Effector memory CD4-positive, alpha-beta T cell (primary cell): Measurements from ENCODE around the gene PAPSS2.

Source experiments
- DNase-seq, 3 donors: peaks; one replicate each; pipeline ENCODE4 v3.0.0-alpha.2; 2020
- H3K27ac ChIP-seq: 2 replicates; pipeline ENCODE4 v1.7.0; 2013; ENCODE audit warnings: mild to moderate bottlenecking, low read length, moderate library complexity; ENCODE audit not compliant: insufficient read depth, poor library complexity, severe bottlenecking
- H3K27me3 ChIP-seq: replicated peaks from 2 replicates; pipeline ENCODE4 v1.7.0; 2013; ENCODE audit warnings: mild to moderate bottlenecking, low read length; ENCODE audit not compliant: insufficient read depth, control insufficient read depth, poor library complexity, severe bottlenecking
- H3K36me3 ChIP-seq: 2 replicates; pipeline ENCODE4 v1.7.0; 2013; ENCODE audit warnings: mild to moderate bottlenecking, low read length, moderate library complexity; ENCODE audit not compliant: control insufficient read depth, insufficient read depth
- H3K4me1 ChIP-seq: 2 replicates; pipeline ENCODE4 v1.7.0; 2013; ENCODE audit warnings: low read length, mild to moderate bottlenecking; ENCODE audit not compliant: control insufficient read depth, insufficient read depth, poor library complexity, severe bottlenecking
- H3K4me3 ChIP-seq: 2 replicates; pipeline ENCODE4 v1.7.0; 2013; ENCODE audit warnings: low read length, low read depth, mild to moderate bottlenecking; ENCODE audit not compliant: insufficient read depth, poor library complexity, severe bottlenecking
- H3K9me3 ChIP-seq: 2 replicates; pipeline ENCODE4 v1.7.0; 2013; ENCODE audit warnings: mild to moderate bottlenecking, low read length, moderate library complexity; ENCODE audit not compliant: control insufficient read depth

Gene PAPSS2

DNA sequence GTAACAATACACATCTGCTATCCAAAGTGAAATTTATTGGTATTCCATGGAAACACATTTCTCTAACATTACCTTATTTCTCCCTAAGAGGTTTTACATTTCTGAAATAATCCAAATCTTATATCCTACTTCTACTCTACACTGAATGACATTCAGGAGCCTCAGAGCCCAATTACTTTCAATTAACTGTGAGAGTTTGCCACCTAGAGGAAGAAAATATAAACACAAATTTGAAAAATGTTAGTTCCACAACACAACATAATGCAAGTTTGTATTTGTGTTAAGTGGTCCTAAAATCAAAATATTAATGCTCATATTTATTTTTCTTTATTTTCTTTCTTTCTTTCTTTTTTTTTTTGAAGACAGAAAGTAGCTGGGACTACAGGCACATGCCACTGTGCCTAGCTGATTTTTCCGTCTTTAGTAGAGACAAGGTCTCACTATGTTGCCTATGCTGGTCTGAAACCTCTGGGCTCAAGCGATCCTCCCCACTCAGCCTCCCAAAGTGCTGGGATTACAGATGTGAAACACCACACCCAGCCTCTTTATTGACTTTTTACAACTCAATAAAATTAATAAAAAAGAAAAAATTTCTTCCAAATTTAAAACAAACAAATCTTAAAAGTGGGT lies 112.3 kb downstream of the PAPSS2 start:
- Histone ChIP-seq H3K36me3 (peaks cover 23% of the 10 kb centered on the region), H3K4me1 (no peaks in the 10 kb centered on the region), H3K4me3 (no peak overlapping the region), H3K27ac (no peak overlapping the region), H3K9me3 (no peaks in the 10 kb centered on the region), H3K27me3 (no peaks in the 10 kb centered on the region)
- no peak for DNase-seq

DNA sequence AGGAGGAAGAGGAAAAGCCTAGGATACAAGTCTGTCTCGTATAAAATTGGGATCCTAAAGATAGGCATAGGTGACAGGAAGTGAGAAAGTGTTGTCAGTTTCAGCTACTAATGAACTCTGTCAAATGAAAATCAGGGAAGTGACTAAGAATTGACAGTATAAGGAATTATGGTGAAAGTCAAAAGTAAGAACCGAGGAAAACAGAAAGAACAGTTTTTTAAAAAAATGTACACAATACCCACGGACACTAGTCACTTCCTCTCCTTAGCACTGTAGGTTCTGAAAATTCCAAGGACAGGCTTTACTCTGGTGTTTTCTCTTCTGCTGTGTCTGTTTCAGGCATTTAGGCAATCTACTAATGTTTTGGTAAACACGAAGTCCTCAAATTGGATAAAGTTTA lies 116.1 kb downstream of the PAPSS2 start:
- H3K4me1 ChIP-seq, result no peaks in the 10 kb centered on the region
- H3K27ac ChIP-seq, result no peak overlapping the region

DNA sequence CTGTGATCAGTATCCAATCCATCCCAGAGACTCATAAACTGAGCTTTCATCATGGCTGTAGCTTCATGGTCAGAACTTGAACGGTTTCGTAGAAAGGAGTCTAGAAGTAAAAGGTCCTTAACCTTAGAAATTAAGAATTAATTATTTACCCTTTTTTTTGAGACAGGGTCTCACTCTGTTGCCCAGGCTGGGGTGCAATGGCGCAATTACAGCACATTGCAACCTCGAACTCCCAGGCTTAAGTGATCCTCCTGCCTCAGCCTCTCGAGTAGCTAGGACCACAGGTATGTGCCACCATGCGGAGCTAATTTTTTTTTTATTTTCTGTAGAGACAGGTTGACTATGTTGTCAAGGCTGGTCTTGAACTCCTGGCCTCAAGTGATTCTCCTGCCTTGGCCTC lies 116.7 kb downstream of the PAPSS2 start:
- Histone ChIP-seq H3K27me3 (no peaks in the 10 kb centered on the region), H3K27ac (no peak overlapping the region), H3K4me3 (no peak overlapping the region), H3K9me3 (no peaks in the 10 kb centered on the region), H3K36me3 (peaks cover 25% of the 10 kb centered on the region), H3K4me1 (no peaks in the 10 kb centered on the region)
- no peak for DNase-seq

More for the DNA sequence above, 116.1 kb downstream of the PAPSS2 start:
- no peaks in the 10 kb centered on the region for H3K9me3 ChIP-seq
- no peak for DNase-seq
- H3K4me3 ChIP-seq, result no peak overlapping the region
- H3K27me3 ChIP-seq, result no peaks in the 10 kb centered on the region
- peaks cover 21% of the 10 kb centered on the region for H3K36me3 ChIP-seq

DNA sequence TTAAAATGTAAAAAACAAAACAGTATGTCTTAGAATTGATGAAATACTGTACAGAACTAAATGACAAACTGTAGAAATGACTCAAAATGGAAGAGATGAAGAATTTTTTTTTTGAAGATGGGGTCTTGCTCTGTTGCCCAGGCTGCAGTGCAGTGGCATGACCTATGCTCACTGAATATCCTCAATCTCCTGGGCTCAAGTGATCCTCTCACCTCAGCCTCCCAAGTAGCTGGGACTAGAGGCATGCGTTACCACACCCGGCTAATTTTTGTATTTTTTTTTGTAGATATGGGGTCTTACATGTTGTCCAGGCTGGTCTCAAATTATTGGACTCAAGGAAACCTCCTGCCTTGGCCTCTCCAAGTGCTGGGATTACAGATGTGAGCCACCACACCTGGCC lies 121.9 kb downstream of the PAPSS2 start:
- no peak for DNase-seq
- H3K9me3 ChIP-seq, result no peaks in the 10 kb centered on the region
- no peak overlapping the region for H3K4me3 ChIP-seq
- no peak overlapping the region for H3K27ac ChIP-seq
- H3K36me3 ChIP-seq, result peaks cover 32% of the 10 kb centered on the region
- H3K4me1 ChIP-seq, result peaks cover 2% of the 10 kb centered on the region
- H3K27me3 ChIP-seq, result no peaks in the 10 kb centered on the region

DNA sequence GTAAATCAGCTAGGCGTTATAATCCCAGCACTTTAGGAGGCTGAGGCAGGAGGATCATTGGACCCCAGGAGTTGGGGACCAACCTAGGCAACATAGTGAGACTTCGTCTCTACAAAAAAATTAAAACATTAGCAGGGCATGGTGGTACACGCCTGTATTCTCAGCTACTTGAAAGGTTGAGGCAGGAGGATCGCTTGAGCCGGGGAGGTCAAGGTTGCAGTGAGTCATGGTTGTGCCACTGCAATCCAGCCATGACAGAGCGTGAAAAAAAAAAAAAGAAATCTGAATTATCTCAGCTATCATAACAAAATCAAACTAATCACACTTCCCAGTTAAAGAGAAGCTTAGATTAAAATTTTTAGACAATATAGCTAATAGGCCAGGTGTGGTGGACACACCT lies 123.0 kb downstream of the PAPSS2 start:
- peaks cover 27% of the 10 kb centered on the region for H3K36me3 ChIP-seq
- H3K27ac ChIP-seq, result no peak overlapping the region
- H3K4me1 ChIP-seq, result peaks cover 2% of the 10 kb centered on the region
- DNase-seq, result no peak
- H3K9me3 ChIP-seq, result no peaks in the 10 kb centered on the region
- H3K27me3 ChIP-seq, result no peaks in the 10 kb centered on the region
- H3K4me3 ChIP-seq, result no peak overlapping the region

DNA sequence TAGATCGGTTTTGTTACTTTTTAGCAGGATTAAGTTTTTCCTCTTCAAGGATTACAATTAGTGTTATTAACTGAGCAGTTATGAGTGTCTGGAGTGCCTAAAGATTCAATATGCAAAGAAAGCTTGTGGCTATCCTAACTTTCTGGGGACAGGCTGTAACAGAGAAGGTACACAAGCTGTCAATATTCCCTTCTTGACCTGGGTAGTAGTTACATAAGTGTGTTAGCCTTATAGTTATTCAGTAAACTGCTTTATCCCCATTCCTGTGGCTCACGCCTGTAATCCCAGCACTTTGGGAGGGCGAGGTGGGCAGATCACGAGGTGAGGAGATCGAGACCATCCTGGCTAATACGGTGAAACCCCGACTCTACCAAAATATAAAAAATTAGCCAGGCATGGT lies 126.7 kb downstream of the PAPSS2 start:
- no peak overlapping the region for H3K4me3 ChIP-seq
- no peak for DNase-seq
- H3K9me3 ChIP-seq, result no peaks in the 10 kb centered on the region
- H3K4me1 ChIP-seq, result peaks cover 2% of the 10 kb centered on the region
- H3K36me3 ChIP-seq, result peaks cover 23% of the 10 kb centered on the region
- no peak overlapping the region for H3K27ac ChIP-seq
- no peaks in the 10 kb centered on the region for H3K27me3 ChIP-seq

DNA sequence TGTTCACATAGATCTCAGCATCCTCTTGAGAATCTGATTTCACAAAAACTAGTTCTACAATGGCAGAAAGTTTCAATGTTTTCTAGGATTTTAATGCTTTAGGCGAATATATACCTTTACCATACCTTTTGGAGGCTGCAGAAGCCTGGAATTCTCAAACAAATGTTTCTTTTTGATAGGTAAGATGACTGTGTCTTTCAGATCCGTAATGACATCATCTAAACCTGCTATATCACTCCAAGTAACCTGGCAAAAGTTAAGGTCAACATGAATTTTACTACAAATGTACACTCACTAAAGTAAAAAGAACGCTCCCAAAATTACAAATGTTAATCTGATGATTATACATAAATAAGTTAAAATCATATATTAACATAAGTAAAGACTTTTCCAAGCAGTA lies 130.5 kb downstream of the PAPSS2 start:
- Histone ChIP-seq H3K9me3 (no peaks in the 10 kb centered on the region), H3K4me1 (no peaks in the 10 kb centered on the region), H3K4me3 (no peak overlapping the region), H3K27ac (no peak overlapping the region), H3K27me3 (no peaks in the 10 kb centered on the region), H3K36me3 (peaks cover 17% of the 10 kb centered on the region)
- DNase-seq, result no peak

DNA sequence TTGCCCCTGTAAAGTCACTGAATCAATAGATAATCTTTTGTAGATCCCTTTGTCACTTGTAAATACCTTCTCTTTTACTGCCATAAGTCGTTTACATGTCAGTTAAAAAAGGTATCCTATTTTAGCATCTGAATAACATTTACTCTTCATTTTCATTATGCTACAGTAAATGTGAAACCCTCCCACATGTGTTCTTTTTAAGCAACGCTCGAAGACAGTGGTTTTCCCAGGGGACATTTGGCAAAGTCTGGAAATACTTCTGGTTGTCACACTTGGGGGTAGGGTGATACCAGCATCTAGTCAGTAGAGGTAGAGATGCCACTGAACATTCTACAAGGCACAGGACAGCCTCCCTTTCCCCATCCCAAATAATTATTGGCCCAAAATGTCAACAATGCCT lies 134.6 kb downstream of the PAPSS2 start:
- Histone ChIP-seq H3K4me3 (no peak overlapping the region), H3K27me3 (no peaks in the 10 kb centered on the region), H3K36me3 (peaks cover 12% of the 10 kb centered on the region)

More for the DNA sequence above, 134.6 kb downstream of the PAPSS2 start:
- Histone ChIP-seq H3K4me1 (no peaks in the 10 kb centered on the region), H3K9me3 (no peaks in the 10 kb centered on the region), H3K27ac (no peak overlapping the region)
- no peak for DNase-seq
